Astrocyte (in vitro differentiated cells and primary cell): ENCODE results near the gene IL1RAP.

ENCODE experiments used
- EZH2 ChIP-seq: IDR thresholded peaks from 2 replicates; pipeline ENCODE4 v1.6.1; 2012; ENCODE audit warnings: mild to moderate bottlenecking, low read length, inconsistent platforms; ENCODE audit not compliant: insufficient read depth
- TF ChIP-seq, protein P1 (sequence below): IDR thresholded peaks from 2 replicates; pipeline ENCODE4 v1.5.1; 2011; ENCODE audit warnings: low read depth, mild to moderate bottlenecking, inconsistent platforms, low read length, moderate library complexity; ENCODE audit not compliant: insufficient read depth

DNA sequence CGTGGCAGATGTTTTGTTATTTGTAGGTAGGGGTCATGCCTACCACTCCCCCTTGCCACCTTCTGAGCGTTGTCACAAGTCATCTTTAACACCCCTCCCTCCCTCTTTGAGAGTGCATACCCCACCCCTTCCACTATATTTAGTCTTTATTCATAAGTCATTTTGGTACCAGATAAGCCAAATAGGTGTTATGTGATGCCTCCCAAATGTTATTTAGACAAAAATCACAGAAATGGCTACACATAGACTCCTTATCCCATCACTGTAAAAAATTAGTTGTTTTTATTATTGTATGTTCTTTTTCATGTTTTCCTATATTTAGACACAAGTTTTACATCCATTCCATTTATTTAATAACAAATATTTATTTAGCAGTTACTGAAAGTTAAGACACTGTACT, 93.1 kb downstream of the IL1RAP start:
- TF ChIP-seq, protein P1, sequence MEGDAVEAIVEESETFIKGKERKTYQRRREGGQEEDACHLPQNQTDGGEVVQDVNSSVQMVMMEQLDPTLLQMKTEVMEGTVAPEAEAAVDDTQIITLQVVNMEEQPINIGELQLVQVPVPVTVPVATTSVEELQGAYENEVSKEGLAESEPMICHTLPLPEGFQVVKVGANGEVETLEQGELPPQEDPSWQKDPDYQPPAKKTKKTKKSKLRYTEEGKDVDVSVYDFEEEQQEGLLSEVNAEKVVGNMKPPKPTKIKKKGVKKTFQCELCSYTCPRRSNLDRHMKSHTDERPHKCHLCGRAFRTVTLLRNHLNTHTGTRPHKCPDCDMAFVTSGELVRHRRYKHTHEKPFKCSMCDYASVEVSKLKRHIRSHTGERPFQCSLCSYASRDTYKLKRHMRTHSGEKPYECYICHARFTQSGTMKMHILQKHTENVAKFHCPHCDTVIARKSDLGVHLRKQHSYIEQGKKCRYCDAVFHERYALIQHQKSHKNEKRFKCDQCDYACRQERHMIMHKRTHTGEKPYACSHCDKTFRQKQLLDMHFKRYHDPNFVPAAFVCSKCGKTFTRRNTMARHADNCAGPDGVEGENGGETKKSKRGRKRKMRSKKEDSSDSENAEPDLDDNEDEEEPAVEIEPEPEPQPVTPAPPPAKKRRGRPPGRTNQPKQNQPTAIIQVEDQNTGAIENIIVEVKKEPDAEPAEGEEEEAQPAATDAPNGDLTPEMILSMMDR: no peak
- no peak for TF ChIP-seq EZH2
